Measurements from ENCODE around the gene PFAS.

PFAS gene

GRCh38 chr17:8221663-8222379, 27.3 kb upstream of the PFAS start:
- Histone ChIP-seq H3K4me1 (ENCODE audit: control insufficient read depth, insufficient read depth, low read length) (no peaks in the 10 kb centered on the region), H3K4me3 (ENCODE audit: insufficient read depth, low read depth, low read length) (peak overlapping the region; percentile 96), H3K27ac (ENCODE audit: insufficient read depth, low read depth, low read length, poor library complexity, severe bottlenecking) (peak overlapping the region; percentile 47), H3K36me3 (ENCODE audit: control insufficient read depth, insufficient read depth, low read length) (no peaks in the 10 kb centered on the region), H3K9me3 (ENCODE audit: control insufficient read depth, low read length) (no peaks in the 10 kb centered on the region), H3K27me3 (ENCODE audit: control insufficient read depth, insufficient read depth, low read length, poor library complexity, severe bottlenecking) (no peaks in the 10 kb centered on the region)
- WGBS, 2 experiments: 0% methylated on average over 40 of the region's 40 CpGs

GRCh38 chr17:8222380-8222629, 26.8 kb upstream of the PFAS start:
- Histone ChIP-seq H3K9me3 (ENCODE audit: control insufficient read depth, low read length) (no peaks in the 10 kb centered on the region), H3K4me1 (ENCODE audit: control insufficient read depth, insufficient read depth, low read length) (no peaks in the 10 kb centered on the region), H3K27ac (ENCODE audit: insufficient read depth, low read depth, low read length, poor library complexity, severe bottlenecking) (peak overlapping the region; percentile 47), H3K4me3 (ENCODE audit: insufficient read depth, low read depth, low read length) (peak overlapping the region; percentile 96), H3K27me3 (ENCODE audit: control insufficient read depth, insufficient read depth, low read length, poor library complexity, severe bottlenecking) (no peaks in the 10 kb centered on the region), H3K36me3 (ENCODE audit: control insufficient read depth, insufficient read depth, low read length) (no peaks in the 10 kb centered on the region)
- 1 to 2% methylated on average over 9 of the region's 9 CpGs for WGBS, 2 experiments

- Histone ChIP-seq H3K4me1 (ENCODE audit: control insufficient read depth, insufficient read depth, low read length) (no peaks in the 10 kb centered on the region), H3K36me3 (ENCODE audit: control insufficient read depth, insufficient read depth, low read length) (no peaks in the 10 kb centered on the region), H3K9me3 (ENCODE audit: control insufficient read depth, low read length) (no peaks in the 10 kb centered on the region), H3K27ac (ENCODE audit: insufficient read depth, low read depth, low read length, poor library complexity, severe bottlenecking) (peak overlapping the region; percentile 82), H3K4me3 (ENCODE audit: insufficient read depth, low read depth, low read length) (peak overlapping the region; percentile 96), H3K27me3 (ENCODE audit: control insufficient read depth, insufficient read depth, low read length, poor library complexity, severe bottlenecking) (no peaks in the 10 kb centered on the region)
- 1% methylated on average over 49 of the region's 49 CpGs for WGBS, 2 experiments
Measured at GRCh38 chr17:8222630-8223355, 26.3 kb upstream of the PFAS start.

GRCh38 chr17:8223356-8224126, 25.5 kb upstream of the PFAS start:
- H3K36me3 ChIP-seq (ENCODE audit: control insufficient read depth, insufficient read depth, low read length): peaks cover 2% of the 10 kb centered on the region
- 5% methylated on average over 27 of the region's 27 CpGs for WGBS, 2 experiments
- peak overlapping the region; percentile 82 for H3K27ac ChIP-seq (ENCODE audit: insufficient read depth, low read depth, low read length, poor library complexity, severe bottlenecking)
- H3K9me3 ChIP-seq (ENCODE audit: control insufficient read depth, low read length): no peaks in the 10 kb centered on the region
- H3K4me3 ChIP-seq (ENCODE audit: insufficient read depth, low read depth, low read length): peak overlapping the region; percentile 96
- H3K27me3 ChIP-seq (ENCODE audit: control insufficient read depth, insufficient read depth, low read length, poor library complexity, severe bottlenecking): no peaks in the 10 kb centered on the region
- H3K4me1 ChIP-seq (ENCODE audit: control insufficient read depth, insufficient read depth, low read length): no peaks in the 10 kb centered on the region

GRCh38 chr17:8224891-8225812, 23.9 kb upstream of the PFAS start:
- Histone ChIP-seq H3K27me3 (ENCODE audit: control insufficient read depth, insufficient read depth, low read length, poor library complexity, severe bottlenecking) (no peaks in the 10 kb centered on the region), H3K9me3 (ENCODE audit: control insufficient read depth, low read length) (no peaks in the 10 kb centered on the region)

GRCh38 chr17:8225813-8226535, 23.1 kb upstream of the PFAS start:
- peak overlapping the region; percentile 54 for H3K4me3 ChIP-seq (ENCODE audit: insufficient read depth, low read depth, low read length)
- 41 to 42% methylated on average over 20 of the region's 20 CpGs for WGBS, 2 experiments
- no peaks in the 10 kb centered on the region for H3K27me3 ChIP-seq (ENCODE audit: control insufficient read depth, insufficient read depth, low read length, poor library complexity, severe bottlenecking)
- H3K4me1 ChIP-seq (ENCODE audit: control insufficient read depth, insufficient read depth, low read length): no peaks in the 10 kb centered on the region
- peak overlapping the region; percentile 73 for H3K27ac ChIP-seq (ENCODE audit: insufficient read depth, low read depth, low read length, poor library complexity, severe bottlenecking)
- no peaks in the 10 kb centered on the region for H3K9me3 ChIP-seq (ENCODE audit: control insufficient read depth, low read length)
- peaks cover 18% of the 10 kb centered on the region for H3K36me3 ChIP-seq (ENCODE audit: control insufficient read depth, insufficient read depth, low read length)

More at GRCh38 chr17:8224891-8225812, 23.9 kb upstream of the PFAS start:
- no peak overlapping the region for H3K27ac ChIP-seq (ENCODE audit: insufficient read depth, low read depth, low read length, poor library complexity, severe bottlenecking)
- no peak overlapping the region for H3K4me3 ChIP-seq (ENCODE audit: insufficient read depth, low read depth, low read length)
- peaks cover 11% of the 10 kb centered on the region for H3K36me3 ChIP-seq (ENCODE audit: control insufficient read depth, insufficient read depth, low read length)
- 95% methylated on average over 24 to 25 of the region's 26 CpGs for WGBS, 2 experiments
- no peaks in the 10 kb centered on the region for H3K4me1 ChIP-seq (ENCODE audit: control insufficient read depth, insufficient read depth, low read length)

- WGBS, 2 experiments: 6 to 7% methylated on average over 31 to 32 of the region's 32 CpGs
- Histone ChIP-seq H3K27ac (ENCODE audit: insufficient read depth, low read depth, low read length, poor library complexity, severe bottlenecking) (peak overlapping the region; percentile 73), H3K4me1 (ENCODE audit: control insufficient read depth, insufficient read depth, low read length) (no peaks in the 10 kb centered on the region), H3K4me3 (ENCODE audit: insufficient read depth, low read depth, low read length) (peak overlapping the region; percentile 54), H3K9me3 (ENCODE audit: control insufficient read depth, low read length) (no peaks in the 10 kb centered on the region), H3K27me3 (ENCODE audit: control insufficient read depth, insufficient read depth, low read length, poor library complexity, severe bottlenecking) (no peaks in the 10 kb centered on the region), H3K36me3 (ENCODE audit: control insufficient read depth, insufficient read depth, low read length) (peaks cover 25% of the 10 kb centered on the region)
Measured at GRCh38 chr17:8226536-8227237, 22.4 kb upstream of the PFAS start.

- Histone ChIP-seq H3K9me3 (ENCODE audit: control insufficient read depth, low read length) (no peaks in the 10 kb centered on the region), H3K27ac (ENCODE audit: insufficient read depth, low read depth, low read length, poor library complexity, severe bottlenecking) (no peak overlapping the region), H3K4me3 (ENCODE audit: insufficient read depth, low read depth, low read length) (peak overlapping the region; percentile 54), H3K36me3 (ENCODE audit: control insufficient read depth, insufficient read depth, low read length) (peaks cover 30% of the 10 kb centered on the region), H3K27me3 (ENCODE audit: control insufficient read depth, insufficient read depth, low read length, poor library complexity, severe bottlenecking) (no peaks in the 10 kb centered on the region), H3K4me1 (ENCODE audit: control insufficient read depth, insufficient read depth, low read length) (no peaks in the 10 kb centered on the region)
- WGBS, 2 experiments: 91% methylated on average over 4 of the region's 4 CpGs
Measured at GRCh38 chr17:8227238-8227581, 21.9 kb upstream of the PFAS start.

- WGBS, 2 experiments: 93 to 96% methylated on average over 10 of the region's 10 CpGs
- Histone ChIP-seq H3K4me3 (ENCODE audit: insufficient read depth, low read depth, low read length) (no peak overlapping the region), H3K27ac (ENCODE audit: insufficient read depth, low read depth, low read length, poor library complexity, severe bottlenecking) (no peak overlapping the region), H3K27me3 (ENCODE audit: control insufficient read depth, insufficient read depth, low read length, poor library complexity, severe bottlenecking) (no peaks in the 10 kb centered on the region), H3K9me3 (ENCODE audit: control insufficient read depth, low read length) (no peaks in the 10 kb centered on the region), H3K4me1 (ENCODE audit: control insufficient read depth, insufficient read depth, low read length) (no peaks in the 10 kb centered on the region), H3K36me3 (ENCODE audit: control insufficient read depth, insufficient read depth, low read length) (peaks cover 65% of the 10 kb centered on the region)
Measured at GRCh38 chr17:8231701-8232100, 17.4 kb upstream of the PFAS start.

All from ectodermal cell (in vitro differentiated cells).